HepG2 (cell line): Measurements from ENCODE around the gene CNTN5. TPM values are rescaled to one million over a fixed set of nuclear protein-coding genes. Genes with fewer than 3 reads are reported as not detected.

Experiments
- ATAC-seq: fragments of 200-7000 bp; cut with Tn5 transposase; 3 replicates; pipeline ENCODE4 v1.9.1; 2020; ENCODE audit warnings: mild to moderate bottlenecking, moderate library complexity
- BruUV-seq: library from RNA; stranded (reverse); fragments of 400-500 nt; replicated peaks from 2 replicates; lab custom pipeline; 2021; lab: Mats Ljungman, UMichigan
- CTCF ChIA-PET: fragments of 300-600 bp; formaldehyde crosslinking; extraction: SDS; loops from one replicate; lab custom pipeline; 2021; ENCODE audit warnings: low total read pairs, inconsistent platforms, low intra/inter-chr PET ratio; lab: Yijun Ruan, JAX
- POLR2A ChIA-PET: fragments of 350-600 bp; sonication (Branson Sonifier 250); formaldehyde crosslinking; loops from one replicate; lab custom pipeline; 2020; ENCODE audit warnings: antibody characterized with exemption, inconsistent platforms; lab: Yijun Ruan, JAX
- DNase-seq: peaks from one replicate; pipeline ENCODE4 v3.0.0-alpha.2; 2015; ENCODE audit warnings: low spot score
- FAIRE-seq: peaks from 3 replicates; lab custom pipeline; 2011; peaks lifted over from hg19 to GRCh38; lab: Jason Lieb, UNC
- H2AFZ ChIP-seq: one replicate; pipeline ENCODE4 v1.6.1; 2011; ENCODE audit warnings: low read length, inconsistent platforms
- H3K27ac ChIP-seq: fragments of 300-600 bp; 3 replicates; pipeline ENCODE4 v1.8.0; 2011; ENCODE audit warnings: mixed run types, mild to moderate bottlenecking, mixed read lengths, low read length, inconsistent platforms; ENCODE audit not compliant: insufficient read depth; ENCODE audit errors: extremely low read length
- H3K27me3 ChIP-seq, 2 experiments: fragments of 200-600 bp in 1 of 2; 2 replicates in 1 of 2; 3 replicates in 1 of 2; pipeline versions ENCODE4 v1.6.0 to v1.8.0; 2011; ENCODE audit warnings: low read length in 2 of 2, mild to moderate bottlenecking in 2 of 2, moderate library complexity in 2 of 2, inconsistent platforms in 1 of 2; ENCODE audit not compliant: insufficient read depth in 2 of 2, control insufficient read depth in 1 of 2
- H3K36me3 ChIP-seq, 2 experiments: fragments of 200-600 bp in 1 of 2; replicated peaks in 1 of 2; 2 replicates in 1 of 2; 3 replicates in 1 of 2; pipeline versions ENCODE4 v1.5.1 to v1.8.0; 2011; ENCODE audit warnings: low read length in 2 of 2, inconsistent platforms in 1 of 2; ENCODE audit not compliant: insufficient read depth in 2 of 2, control insufficient read depth in 1 of 2
- H3K4me1 ChIP-seq: 2 replicates; pipeline ENCODE4 v1.5.1; 2012; ENCODE audit warnings: low read length, inconsistent platforms; ENCODE audit not compliant: insufficient read depth
- H3K4me2 ChIP-seq: 2 replicates; pipeline ENCODE4 v1.6.0; 2011; ENCODE audit warnings: low read depth, low read length, inconsistent platforms
- H3K4me3 ChIP-seq, 3 experiments: fragments of 200-600 bp in 1 of 3; sonication (generic), shearing (Covaris generic) in 1 of 3; replicated peaks in 1 of 3; 2 replicates each; pipeline ENCODE4 v1.5.1; 2011 to 2016; ENCODE audit warnings: low read length in 3 of 3, inconsistent platforms in 2 of 3, low read depth in 2 of 3, mild to moderate bottlenecking in 2 of 3, control low read depth in 1 of 3, mixed read lengths in 1 of 3; ENCODE audit not compliant: insufficient read depth in 1 of 3
- H3K79me2 ChIP-seq: one replicate; pipeline ENCODE4 v1.6.1; 2011; ENCODE audit warnings: low read length, inconsistent platforms; ENCODE audit not compliant: insufficient read depth
- H3K9ac ChIP-seq: 2 replicates; pipeline ENCODE4 v1.6.0; 2011; ENCODE audit warnings: mild to moderate bottlenecking, low read depth, low read length, inconsistent platforms; ENCODE audit not compliant: insufficient read depth
- H3K9me3 ChIP-seq: 2 replicates; pipeline ENCODE4 v1.5.1; 2012; ENCODE audit warnings: mild to moderate bottlenecking, low read length
- H4K20me1 ChIP-seq: 2 replicates; pipeline ENCODE4 v1.6.0; 2011; ENCODE audit warnings: inconsistent platforms, mild to moderate bottlenecking, low read length, moderate library complexity; ENCODE audit not compliant: insufficient read depth
- NFE2L1 ChIP-seq: sonication (generic); formaldehyde crosslinking; IDR thresholded peaks from 2 replicates; pipeline ENCODE4 v1.4.0; 2020; ENCODE audit warnings: missing genetic modification reagents, mild to moderate bottlenecking, borderline replicate concordance
- NFYB ChIP-seq: sonication (generic); formaldehyde crosslinking; IDR thresholded peaks from 2 replicates; pipeline ENCODE4 v1.4.0; 2020; ENCODE audit warnings: missing genetic modification reagents
- STAG1 ChIP-seq: sonication (generic); formaldehyde crosslinking; IDR thresholded peaks from 2 replicates; pipeline ENCODE4 v1.4.0; 2020; ENCODE audit warnings: missing genetic modification reagents
- THAP11 ChIP-seq: IDR thresholded peaks from 2 replicates; pipeline ENCODE4 v1.6.1; 2016; ENCODE audit warnings: missing biosample characterization, missing genetic modification reagents
- TOE1 ChIP-seq: sonication (generic); formaldehyde crosslinking; IDR thresholded peaks from 2 replicates; pipeline ENCODE4 v1.4.0; 2020; ENCODE audit warnings: mild to moderate bottlenecking, missing genetic modification reagents
- ZNF335 ChIP-seq: sonication (generic); formaldehyde crosslinking; IDR thresholded peaks from 2 replicates; pipeline ENCODE4 v1.4.0; 2020; ENCODE audit warnings: missing genetic modification reagents
- ZNF772 ChIP-seq: sonication (generic); formaldehyde crosslinking; IDR thresholded peaks from 2 replicates; pipeline ENCODE4 v1.5.0; 2020; ENCODE audit warnings: mild to moderate bottlenecking, missing genetic modification reagents
- WGBS: methylation state at CpG from one replicate; pipeline ENCODE4 v1.1.6; 2017; ENCODE audit warnings: low lambda C conversion rate; 5-methylcytosine and 5-hydroxymethylcytosine counted together
- in situ Hi-C: cut with HindIII; loops from 2 replicates; pipeline ENCODE4 v1.10.0; 2017; ENCODE audit warnings: low pct_unique_long_range_greater_than_20kb; ENCODE audit not compliant: extremely low pct_ligation_motif_present
- intact Hi-C: fragments of 100-400 bp; cut with micrococcal nuclease; formaldehyde crosslinking; loops from one replicate; pipeline ENCODE4 v1.10.0; 2022; ENCODE audit not compliant: unreplicated experiment
- polyA plus RNA-seq, 8 experiments: library from polyadenylated mRNA; depleted of rRNA in 3 of 8; stranded (reverse) in 7 of 8; unstranded in 1 of 8; fragments of >200 nt; fragmentation: Illumina TruSeq in 4 of 8; extraction: Trizol in 4 of 8; gene quantifications; 2 replicates each; pipeline versions ENCODE4 v1.2.1 to v1.2.3, GENCODE V29; 2011 to 2016; ENCODE audit warnings: low read depth in 4 of 8, missing spikeins in 1 of 8, mixed read lengths in 1 of 8; ENCODE audit not compliant: insufficient read depth in 1 of 8
- total RNA-seq, 5 experiments: library from RNA; depleted of rRNA; stranded (reverse); fragments of >200 nt; fragmentation: Illumina TruSeq; extraction: Trizol; gene quantifications; 2 replicates each; pipeline ENCODE4 v1.2.3, GENCODE V29; 2016; ENCODE audit warnings: low read depth in 1 of 5
- TF ChIP-seq, protein P1 (sequence below): sonication (generic); formaldehyde crosslinking; IDR thresholded peaks from 2 replicates; pipeline ENCODE4 v1.5.0; 2020; ENCODE audit warnings: missing genetic modification reagents, mild to moderate bottlenecking, borderline replicate concordance
- TF ChIP-seq, protein P2 (sequence below): sonication (generic); formaldehyde crosslinking; IDR thresholded peaks from 2 replicates; pipeline ENCODE4 v1.8.1; 2023; ENCODE audit warnings: mild to moderate bottlenecking, moderate library complexity, missing genetic modification reagents
- TF ChIP-seq, protein P3 (sequence below): sonication (generic); formaldehyde crosslinking; IDR thresholded peaks from 2 replicates; pipeline ENCODE4 v1.4.0; 2020; ENCODE audit warnings: missing genetic modification reagents, borderline replicate concordance
- TF ChIP-seq, protein P4 (sequence below): sonication (generic); formaldehyde crosslinking; conservative IDR thresholded peaks from 2 replicates; pipeline ENCODE4 v1.8.0; 2022; ENCODE audit warnings: low read depth, missing genetic modification reagents
- TF ChIP-seq, protein P5 (sequence below): sonication (generic); formaldehyde crosslinking; IDR thresholded peaks from 2 replicates; pipeline ENCODE4 v1.8.0; 2022; ENCODE audit warnings: missing genetic modification reagents, low read depth, mild to moderate bottlenecking, borderline replicate concordance
- TF ChIP-seq, protein P6 (sequence below): sonication (generic); formaldehyde crosslinking; IDR thresholded peaks from 2 replicates; pipeline ENCODE4 v1.8.0; 2022; ENCODE audit warnings: mild to moderate bottlenecking, missing genetic modification reagents, borderline replicate concordance

The CNTN5 gene
- total and polyA plus RNA-seq, 2 of the 13 experiments (the other 11 are each of a cell fraction or from before 2014, with no cell fraction given), result not detected

DNA sequence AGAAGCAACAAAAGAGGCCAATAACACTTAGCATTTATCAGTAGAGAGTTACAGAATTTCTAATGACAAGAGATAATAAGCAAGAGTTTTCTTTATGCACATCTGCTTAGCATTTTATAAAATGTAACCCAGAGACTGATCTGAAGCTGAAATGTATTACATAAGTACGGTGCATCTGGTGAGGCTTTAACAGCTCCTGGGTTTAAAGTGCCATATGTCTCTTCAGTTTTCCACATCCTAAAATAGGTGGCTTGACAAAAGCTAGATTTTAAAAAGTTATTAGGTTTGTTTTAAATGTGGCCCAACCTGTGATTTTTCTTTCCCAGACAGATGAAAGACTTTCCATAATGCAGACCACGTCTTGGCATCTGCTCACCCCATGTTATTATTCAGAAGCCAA lies 1045.7 kb downstream of the CNTN5 start (continued):
- TF ChIP-seq, protein P1, sequence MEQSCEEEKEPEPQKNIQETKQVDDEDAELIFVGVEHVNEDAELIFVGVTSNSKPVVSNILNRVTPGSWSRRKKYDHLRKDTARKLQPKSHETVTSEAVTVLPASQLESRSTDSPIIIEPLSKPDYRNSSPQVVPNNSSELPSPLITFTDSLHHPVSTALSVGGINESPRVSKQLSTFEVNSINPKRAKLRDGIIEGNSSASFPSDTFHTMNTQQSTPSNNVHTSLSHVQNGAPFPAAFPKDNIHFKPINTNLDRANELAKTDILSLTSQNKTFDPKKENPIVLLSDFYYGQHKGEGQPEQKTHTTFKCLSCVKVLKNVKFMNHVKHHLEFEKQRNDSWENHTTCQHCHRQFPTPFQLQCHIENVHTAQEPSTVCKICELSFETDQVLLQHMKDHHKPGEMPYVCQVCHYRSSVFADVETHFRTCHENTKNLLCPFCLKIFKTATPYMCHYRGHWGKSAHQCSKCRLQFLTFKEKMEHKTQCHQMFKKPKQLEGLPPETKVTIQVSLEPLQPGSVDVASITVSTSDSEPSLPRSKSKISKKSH, result no peak
- TF ChIP-seq, all 625 proteins: peak for 0

DNA sequence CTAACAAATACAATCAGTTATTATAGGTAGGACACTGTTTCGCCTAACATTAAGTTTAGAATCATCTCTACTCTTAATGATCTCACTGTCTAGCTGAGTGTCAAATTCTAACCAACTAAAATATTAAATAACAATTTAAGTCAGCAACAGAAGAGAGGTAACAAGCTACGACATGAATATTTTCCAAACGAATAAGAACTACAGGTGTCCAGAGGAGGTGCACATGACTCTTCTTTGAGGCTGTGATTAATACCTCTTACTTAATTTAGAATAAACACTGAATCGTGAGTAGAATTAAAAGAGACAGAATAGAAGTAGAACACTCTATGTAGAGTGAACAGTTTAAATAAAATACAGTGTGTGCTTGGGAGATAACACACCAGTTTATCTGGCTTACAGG lies 1047.4 kb downstream of the CNTN5 start:
- ATAC-seq, result no peak
- BruUV-seq, result no TSS peak
- 1% methylated on average over 4 of the region's 4 CpGs for WGBS
- no peak for DNase-seq
- Histone ChIP-seq H3K27ac (no peak overlapping the region), H4K20me1 (no peaks in the 10 kb centered on the region), H3K4me1 (no peaks in the 10 kb centered on the region), H3K9me3 (no peaks in the 10 kb centered on the region), H3K27me3 (no peaks in the 10 kb centered on the region), H3K4me2 (no peak overlapping the region), H3K9ac (no peak overlapping the region), H3K36me3 (no peaks in the 10 kb centered on the region), H2AFZ (no peak overlapping the region), H3K79me2 (no peaks in the 10 kb centered on the region), H3K4me3 (no peak overlapping the region)
- ChIA-PET CTCF (no interaction called here), POLR2A (no interaction called here)
- FAIRE-seq, result no peak
- intact Hi-C loops, result no loop called here
- in situ Hi-C loops, result no loop called here
- TF ChIP-seq, protein P2, sequence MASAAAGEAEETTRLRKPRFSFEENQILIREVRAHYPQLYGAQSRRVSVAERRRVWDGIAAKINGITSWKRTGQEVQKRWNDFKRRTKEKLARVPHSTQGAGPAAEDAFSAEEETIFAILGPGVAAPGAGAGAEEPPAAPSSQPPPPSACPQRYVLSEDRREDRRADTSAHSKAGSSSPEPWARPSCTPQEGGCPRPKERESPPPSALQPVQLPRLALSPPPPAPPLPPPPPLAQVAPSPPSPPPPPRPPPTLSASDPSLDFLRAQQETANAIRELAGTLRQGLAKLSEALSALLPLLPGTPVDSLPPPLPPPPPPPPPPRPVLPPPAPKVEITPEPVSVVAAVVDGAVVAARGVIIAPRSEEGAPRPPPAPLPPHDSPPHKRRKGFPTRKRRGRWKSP (CRISPR knock-in tag), result no peak
- TF ChIP-seq, protein P3, sequence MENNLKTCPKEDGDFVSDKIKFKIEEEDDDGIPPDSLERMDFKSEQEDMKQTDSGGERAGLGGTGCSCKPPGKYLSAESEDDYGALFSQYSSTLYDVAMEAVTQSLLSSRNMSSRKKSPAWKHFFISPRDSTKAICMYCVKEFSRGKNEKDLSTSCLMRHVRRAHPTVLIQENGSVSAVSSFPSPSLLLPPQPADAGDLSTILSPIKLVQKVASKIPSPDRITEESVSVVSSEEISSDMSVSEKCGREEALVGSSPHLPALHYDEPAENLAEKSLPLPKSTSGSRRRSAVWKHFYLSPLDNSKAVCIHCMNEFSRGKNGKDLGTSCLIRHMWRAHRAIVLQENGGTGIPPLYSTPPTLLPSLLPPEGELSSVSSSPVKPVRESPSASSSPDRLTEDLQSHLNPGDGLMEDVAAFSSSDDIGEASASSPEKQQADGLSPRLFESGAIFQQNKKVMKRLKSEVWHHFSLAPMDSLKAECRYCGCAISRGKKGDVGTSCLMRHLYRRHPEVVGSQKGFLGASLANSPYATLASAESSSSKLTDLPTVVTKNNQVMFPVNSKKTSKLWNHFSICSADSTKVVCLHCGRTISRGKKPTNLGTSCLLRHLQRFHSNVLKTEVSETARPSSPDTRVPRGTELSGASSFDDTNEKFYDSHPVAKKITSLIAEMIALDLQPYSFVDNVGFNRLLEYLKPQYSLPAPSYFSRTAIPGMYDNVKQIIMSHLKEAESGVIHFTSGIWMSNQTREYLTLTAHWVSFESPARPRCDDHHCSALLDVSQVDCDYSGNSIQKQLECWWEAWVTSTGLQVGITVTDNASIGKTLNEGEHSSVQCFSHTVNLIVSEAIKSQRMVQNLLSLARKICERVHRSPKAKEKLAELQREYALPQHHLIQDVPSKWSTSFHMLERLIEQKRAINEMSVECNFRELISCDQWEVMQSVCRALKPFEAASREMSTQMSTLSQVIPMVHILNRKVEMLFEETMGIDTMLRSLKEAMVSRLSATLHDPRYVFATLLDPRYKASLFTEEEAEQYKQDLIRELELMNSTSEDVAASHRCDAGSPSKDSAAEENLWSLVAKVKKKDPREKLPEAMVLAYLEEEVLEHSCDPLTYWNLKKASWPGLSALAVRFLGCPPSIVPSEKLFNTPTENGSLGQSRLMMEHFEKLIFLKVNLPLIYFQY (CRISPR knock-in tag), result no peak
- no peak for TF ChIP-seq ZNF772 (CRISPR knock-in tag)
- TF ChIP-seq STAG1 (CRISPR knock-in tag), result no peak
- TF ChIP-seq, protein P4, sequence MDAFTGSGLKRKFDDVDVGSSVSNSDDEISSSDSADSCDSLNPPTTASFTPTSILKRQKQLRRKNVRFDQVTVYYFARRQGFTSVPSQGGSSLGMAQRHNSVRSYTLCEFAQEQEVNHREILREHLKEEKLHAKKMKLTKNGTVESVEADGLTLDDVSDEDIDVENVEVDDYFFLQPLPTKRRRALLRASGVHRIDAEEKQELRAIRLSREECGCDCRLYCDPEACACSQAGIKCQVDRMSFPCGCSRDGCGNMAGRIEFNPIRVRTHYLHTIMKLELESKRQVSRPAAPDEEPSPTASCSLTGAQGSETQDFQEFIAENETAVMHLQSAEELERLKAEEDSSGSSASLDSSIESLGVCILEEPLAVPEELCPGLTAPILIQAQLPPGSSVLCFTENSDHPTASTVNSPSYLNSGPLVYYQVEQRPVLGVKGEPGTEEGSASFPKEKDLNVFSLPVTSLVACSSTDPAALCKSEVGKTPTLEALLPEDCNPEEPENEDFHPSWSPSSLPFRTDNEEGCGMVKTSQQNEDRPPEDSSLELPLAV, result no peak
- no peak for TF ChIP-seq NFYB
- TF ChIP-seq, protein P5, sequence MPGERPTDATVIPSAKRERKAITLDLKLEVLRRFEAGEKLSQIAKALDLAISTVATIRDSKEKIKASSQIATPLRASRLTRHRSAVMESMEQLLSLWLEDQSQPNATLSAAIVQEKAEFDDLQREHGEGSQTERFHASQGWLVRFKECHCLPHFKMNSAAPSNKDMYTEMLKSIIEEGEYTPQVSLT (CRISPR knock-in tag), result no peak
- TF ChIP-seq NFE2L1 (CRISPR knock-in tag), result no peak
- TF ChIP-seq THAP11 (CRISPR knock-in tag), result no peak
- TF ChIP-seq, protein P6, sequence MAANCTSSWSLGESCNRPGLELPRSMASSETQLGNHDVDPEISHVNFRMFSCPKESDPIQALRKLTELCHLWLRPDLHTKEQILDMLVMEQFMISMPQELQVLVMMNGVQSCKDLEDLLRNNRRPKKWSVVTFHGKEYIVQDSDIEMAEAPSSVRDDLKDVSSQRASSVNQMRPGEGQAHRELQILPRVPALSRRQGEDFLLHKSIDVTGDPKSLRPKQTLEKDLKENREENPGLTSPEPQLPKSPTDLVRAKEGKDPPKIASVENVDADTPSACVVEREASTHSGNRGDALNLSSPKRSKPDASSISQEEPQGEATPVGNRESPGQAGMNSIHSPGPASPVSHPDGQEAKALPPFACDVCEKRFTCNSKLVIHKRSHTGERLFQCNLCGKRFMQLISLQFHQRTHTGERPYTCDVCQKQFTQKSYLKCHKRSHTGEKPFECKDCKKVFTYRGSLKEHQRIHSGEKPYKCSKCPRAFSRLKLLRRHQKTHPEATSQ (CRISPR knock-in tag), result no peak
- no peak for TF ChIP-seq ZNF335 (CRISPR knock-in tag)
- no peak for TF ChIP-seq TOE1 (CRISPR knock-in tag)
